Hematopoietic multipotent progenitor cell treated with erythropoietin and hydrocortisone succinate and interleukin-3 and kit ligand, for 15 days (in vitro differentiated cells): ENCODE results near the gene MBOAT1.
A peak's percentile ranks its signal among the peaks of the same experiment; 100 is the strongest.

Experiments
- DNase-seq: peaks from one replicate; pipeline ENCODE4 v3.0.0-alpha.2; 2015; ENCODE audit warnings: low spot score

MBOAT1 gene

DNA sequence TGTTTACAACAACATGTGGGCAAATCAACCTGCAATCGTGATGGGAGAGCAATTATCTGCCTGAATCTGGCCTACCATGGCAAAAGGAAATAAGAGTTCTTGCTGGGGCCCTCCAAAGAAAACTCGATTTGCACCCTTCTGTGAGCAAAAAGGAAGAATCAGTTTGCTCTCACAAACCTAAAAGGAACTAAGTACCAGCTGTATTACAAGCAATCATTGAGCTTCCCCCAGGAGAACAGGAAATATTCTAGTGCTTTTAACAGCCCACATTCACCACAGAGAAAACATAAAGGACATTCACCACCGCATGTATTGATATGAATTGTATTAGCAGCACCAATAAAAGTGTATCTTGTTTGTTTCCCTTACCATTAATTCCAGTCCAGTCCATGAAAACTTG lies 75.0 kb downstream of the MBOAT1 start:
- no peak for DNase-seq

DNA sequence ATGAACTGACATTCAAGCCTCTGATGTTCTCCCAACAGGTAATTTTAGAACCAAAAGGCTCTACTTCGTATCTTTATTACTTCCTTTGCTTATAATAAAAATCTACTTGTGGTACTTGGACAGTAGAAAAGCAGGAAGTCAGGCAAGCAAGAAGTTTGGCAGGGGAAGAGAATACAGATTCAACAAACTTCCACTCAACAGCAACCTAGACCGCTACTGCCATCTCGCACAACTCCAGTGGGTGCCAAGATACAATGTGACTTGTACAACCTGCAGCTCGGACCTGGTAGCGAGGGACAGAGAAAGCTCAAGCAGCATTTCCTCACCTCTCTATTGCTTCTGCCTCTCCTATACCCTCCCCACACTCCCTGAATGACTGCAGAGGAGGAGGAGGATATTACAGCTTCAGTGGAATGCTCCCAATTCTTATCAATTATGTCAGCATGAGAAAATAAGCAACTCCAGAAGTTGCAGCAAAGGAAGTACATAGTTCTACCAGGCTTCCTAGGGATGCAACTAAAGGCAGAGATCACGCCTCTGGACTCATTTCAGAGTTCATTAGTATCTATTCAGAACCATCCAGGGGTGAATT lies 76.5 kb downstream of the MBOAT1 start:
- DNase-seq: no peak

DNA sequence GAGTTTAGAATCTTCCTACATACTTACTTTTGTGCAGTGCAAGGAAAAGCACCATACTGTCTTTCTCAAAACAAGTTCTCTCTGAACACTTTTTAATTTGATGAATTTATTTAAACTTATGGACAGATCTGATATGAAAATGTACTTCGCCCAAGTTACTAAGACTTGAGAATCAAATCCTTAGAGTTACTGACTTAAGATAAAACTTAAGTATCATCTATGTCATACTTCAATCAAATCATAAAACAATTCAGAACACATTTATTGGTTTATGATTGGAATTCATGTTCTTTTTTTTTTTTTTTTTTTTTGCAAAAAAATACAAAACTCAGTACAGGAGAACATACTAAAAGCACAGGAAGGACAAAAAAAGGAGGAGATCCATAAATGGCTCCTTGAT lies 77.7 kb downstream of the MBOAT1 start:
- DNase-seq: no peak

DNA sequence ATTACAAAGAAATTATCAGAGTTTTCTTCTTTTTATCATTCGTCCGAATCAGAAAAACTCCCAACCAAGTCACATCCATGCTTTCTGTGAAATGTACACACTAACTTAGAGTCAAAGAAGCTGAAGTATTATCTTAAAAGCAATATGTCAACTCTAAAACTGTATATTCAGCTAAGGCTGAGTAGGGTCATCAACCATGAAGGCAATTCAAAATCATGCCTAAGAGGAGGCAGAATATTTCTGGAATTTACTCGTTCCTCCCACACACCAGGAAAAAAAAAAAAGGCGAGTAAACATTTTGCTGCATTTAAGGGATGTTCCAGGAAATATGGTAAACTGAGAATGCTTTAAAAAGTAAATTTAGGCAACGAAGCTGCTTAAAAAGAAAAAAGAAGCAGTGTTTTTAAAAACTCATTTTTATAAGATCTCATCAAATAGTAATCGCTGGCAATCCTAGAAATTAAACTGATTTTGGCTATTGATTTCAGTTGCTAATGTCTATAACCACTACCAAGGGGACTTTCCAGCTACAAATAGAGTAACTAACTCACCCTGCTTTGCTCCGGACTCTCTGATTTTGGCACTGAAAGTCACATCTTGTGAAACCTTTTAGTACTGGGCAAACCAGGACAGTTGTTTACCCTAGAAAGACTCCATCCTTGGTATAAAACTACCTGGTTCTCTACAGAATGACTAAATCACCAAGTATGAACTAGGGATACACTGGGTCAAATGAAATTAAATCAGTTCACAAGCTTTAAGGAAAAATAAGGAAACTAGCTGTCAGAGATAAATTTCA lies 82.8 kb downstream of the MBOAT1 start:
- DNase-seq: no peak

DNA sequence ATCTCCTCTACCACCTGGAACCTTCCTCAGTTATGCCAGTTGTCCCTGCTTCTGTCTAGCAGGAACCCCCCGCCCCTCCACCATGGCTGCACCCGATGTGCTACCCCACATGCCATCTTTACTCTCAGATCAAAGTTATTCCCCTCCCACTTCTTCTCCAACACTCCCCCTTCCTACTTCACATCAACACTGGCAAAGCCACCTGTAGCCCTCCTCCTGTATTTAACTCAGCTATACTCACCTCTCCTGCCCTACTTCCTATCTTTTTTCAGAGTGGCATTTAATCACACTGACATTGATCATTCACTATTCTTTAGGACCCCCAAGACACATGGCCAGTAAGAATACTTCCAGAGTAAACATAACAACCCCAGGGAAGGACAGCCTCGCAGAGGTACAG lies 84.3 kb downstream of the MBOAT1 start:
- no peak for DNase-seq

DNA sequence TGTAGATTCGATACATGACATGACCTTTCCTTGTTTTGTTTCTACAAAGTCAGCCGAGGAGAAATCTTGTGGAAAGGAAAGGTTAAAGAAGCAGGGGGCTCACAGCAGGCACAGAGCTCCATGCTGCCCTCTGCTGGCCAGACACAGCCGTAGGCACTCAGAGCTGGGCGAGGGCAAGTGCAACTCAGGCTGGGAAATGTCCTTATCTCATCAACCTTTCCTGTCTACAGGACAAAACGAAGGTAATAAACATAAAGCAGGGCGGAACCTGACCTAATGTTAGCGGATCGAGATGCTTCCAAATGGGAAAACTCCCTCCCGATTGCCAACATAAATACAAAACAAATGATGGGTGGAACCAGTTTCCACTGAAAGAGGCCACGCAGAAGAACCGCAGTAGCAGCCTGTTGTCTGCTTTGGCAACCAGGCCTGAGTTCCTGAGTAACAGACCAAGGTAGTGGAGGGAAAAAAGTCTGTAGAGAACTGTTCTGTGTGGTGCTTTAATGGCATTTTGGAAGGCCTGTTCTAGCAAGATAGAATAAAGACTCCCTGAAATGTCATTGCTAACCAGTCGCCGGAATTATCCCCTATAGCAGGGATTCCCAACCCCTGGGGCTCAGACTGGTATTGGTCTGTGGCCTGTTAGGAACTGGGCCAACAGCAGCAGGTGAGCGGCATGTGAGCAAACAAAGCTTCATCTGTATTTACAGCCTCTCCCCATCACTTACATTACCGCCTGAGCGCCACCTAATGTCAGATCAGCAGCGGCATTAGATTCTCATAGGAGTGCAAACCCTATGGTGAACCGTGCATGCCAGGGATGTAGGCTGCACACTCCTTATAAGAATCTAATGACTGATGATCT lies 85.2 kb downstream of the MBOAT1 start:
- DNase-seq: peak; percentile 69

DNA sequence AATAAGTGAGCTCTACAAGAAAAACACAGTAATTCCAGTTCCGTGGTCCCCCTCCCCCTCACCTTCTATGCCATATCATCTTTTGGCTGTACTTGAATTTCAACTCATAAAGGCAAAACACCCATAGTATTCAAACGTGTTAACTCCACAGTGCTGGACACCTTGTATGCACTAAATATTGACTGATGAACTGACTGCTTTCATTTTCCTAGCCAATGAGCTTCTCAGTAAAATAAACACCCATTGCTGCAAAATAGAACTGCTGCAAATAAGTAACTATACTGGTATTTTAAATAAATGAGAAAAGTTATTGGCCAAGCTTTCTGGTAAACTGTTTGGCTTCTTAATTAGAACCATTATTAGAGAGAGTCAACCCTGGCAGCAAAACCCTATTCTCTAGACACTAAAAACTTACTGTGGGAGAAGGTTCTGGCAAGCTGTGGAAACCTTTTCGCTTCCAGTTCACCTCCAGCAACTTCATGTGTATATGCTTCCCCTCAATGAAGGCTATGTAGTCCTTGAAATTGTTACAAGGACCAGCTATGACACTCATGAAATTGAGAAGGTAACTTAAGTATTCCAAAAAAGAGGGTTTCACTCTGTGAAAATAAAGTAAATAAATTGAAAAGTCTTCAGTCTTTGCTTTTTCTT lies 86.0 kb downstream of the MBOAT1 start:
- no peak for DNase-seq

DNA sequence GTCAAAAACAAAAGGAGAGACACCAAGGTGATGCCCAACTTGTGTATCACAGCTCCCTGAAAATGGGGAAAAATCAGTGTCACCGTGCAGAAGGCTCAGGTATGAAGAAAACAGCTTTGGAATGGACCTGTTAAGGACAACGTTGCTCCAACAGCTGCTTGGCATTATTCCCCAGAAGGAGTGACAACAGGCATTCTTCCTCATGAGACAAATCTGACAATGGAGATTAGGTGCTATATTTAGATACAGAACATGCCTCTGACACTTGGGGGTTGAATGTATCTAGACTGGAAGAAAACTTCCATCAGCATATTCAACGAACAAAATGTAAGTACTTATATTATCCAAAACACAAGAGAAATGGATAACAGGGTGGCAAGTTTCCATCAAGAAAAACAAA lies 87.7 kb downstream of the MBOAT1 start:
- DNase-seq: no peak

DNA sequence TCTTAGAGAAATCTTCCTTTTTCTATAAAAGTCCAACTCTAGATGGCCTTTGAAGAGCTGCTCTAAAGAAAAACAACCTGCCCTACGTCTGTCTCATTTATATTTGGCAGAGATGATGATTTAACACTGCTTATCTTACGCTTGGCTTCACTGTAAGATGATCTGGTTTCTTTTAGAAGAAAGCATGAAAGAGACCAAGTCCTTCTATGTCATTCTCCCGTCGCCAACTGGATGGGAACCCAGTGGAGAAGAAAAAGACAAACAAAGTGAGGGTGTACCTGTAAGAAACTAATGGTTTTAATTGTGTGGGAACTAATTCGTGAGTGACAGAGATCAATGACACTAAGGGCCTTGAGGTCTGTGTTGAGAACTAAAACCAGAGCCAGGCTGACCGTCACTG lies 92.8 kb downstream of the MBOAT1 start:
- DNase-seq: no peak

DNA sequence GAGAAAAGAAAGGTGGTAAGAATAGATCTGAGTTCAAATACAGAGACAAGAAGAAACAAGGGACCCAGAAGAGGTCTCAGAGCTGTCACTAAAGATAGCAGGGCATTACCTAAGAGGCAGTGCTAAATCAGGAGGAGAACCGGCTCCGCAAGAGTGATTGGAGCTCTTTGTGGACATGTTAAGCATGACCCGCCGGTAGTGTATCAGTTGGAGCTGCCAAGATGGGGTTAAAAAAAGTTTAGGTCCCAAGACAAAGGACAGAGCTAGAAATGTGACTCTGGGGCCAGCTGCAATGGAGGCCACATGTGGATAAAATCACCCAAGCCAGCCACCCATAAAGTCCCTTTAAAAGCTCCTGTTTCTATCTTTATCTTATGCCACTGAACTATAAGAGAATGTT lies 93.4 kb downstream of the MBOAT1 start:
- no peak for DNase-seq

DNA sequence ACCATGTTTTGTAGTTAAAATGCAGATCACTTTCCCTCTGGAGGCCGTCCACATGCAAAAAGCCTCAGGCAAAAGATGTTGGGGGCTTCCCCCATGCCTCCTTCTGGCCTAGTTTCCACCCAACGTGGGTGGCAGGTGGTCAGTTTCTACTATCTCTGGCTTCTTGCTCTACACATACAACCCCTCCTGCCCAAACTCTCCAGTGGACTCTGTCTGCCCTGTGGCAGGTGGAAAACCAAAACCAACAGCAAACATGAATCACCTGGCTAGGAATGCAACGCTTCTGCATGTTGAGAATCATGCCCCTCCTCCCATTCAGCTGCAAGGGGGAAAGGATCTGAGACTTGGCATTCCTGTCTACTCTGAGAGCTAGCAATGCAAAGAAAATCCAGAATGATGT lies 94.8 kb downstream of the MBOAT1 start:
- DNase-seq: no peak

DNA sequence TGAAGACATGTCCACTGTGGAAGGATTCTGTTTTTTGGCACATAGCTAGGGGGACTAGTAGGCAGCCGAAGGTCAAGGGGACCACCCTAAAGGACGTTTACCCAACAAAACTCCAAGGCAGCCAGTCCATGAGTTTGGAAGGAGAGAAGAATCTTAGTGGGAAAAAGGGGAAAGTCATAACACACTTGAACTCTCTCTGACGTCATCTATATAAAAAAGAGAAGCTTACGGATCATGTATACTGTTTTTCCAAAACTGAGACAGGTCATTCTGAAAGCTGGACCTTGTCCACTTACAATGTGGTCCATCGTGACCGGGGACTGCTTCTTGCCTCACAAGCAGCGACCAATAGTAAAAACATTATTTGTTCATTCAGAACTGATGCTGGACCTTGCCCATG lies 95.5 kb downstream of the MBOAT1 start:
- no peak for DNase-seq

DNA sequence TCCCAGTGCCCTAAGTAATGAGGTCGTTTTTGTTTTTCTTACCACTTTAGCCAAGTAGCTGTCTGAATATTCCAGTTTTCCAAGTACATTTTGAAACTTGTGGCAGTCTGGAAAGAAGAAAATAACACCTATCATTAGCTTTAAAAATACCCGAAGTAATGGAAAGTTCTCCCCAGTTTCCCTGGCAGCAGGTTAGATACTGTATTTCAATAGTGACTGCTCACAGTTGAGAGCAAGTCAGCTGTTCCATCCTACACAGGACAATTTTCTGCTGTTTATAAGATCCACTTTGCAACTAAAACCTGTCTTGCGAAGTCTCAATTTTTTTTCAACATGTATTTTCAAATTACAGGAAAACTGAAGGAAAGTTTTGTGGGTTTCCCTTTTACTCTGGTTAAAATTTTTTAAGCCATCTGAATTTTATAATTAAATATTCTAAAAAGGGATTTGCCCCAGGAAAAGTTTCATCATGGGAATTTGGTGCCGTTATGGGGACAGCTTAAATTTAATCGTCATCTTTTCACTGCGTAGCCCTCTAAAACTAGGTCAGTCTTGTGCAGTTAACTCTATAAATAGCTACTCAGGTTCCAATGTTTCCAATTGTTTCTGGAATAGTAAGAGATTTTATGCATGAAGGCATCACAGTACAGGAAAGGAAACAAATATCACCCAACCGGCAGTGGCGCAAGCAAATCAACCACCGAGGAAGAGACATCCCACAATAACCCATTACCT lies 96.9 kb downstream of the MBOAT1 start:
- DNase-seq: no peak

DNA sequence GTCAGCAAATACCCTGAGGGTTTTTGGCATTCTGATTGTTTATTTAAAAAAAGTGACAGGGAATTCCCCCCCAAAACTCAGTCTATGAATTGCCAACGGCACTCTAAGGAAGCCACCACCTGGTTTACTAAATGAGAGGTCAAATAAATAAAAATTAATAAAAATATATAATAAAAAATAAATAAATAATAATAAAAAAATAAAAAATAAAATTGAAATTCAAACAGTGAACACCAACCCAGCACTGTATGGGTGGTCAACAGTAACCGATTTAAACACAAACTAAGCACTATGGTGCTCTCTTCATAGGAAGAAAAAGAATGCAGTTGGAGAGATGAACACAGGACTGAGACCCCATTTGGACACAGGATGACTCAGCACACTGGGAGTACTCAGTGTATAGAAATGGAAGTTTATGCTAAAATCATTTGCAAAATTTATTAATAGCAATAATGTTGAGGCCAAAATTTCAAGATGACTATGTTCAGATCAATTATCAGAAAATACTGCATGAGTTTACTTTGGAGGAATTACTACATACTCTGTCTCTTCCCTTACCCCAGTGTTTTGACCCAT lies 98.5 kb downstream of the MBOAT1 start:
- DNase-seq: no peak

DNA sequence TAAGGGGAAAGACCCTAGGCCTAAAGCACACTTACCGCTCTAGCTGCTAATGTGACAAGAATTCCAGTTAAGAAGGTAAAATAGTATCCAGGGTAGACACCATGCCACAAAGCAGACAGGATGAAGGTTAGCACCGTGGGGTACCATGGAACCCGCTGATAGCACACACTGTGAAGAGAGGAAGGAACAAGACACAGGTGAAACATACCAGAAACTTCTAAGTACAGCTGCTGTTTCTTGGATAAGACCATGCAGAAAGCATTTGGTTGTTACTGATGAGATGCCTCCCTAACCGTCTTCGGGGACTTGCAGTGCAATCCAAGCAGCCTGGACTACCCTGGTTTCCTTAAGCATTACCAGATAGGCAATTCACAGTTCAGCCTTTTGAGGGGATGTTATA lies 99.4 kb downstream of the MBOAT1 start:
- DNase-seq: no peak

DNA sequence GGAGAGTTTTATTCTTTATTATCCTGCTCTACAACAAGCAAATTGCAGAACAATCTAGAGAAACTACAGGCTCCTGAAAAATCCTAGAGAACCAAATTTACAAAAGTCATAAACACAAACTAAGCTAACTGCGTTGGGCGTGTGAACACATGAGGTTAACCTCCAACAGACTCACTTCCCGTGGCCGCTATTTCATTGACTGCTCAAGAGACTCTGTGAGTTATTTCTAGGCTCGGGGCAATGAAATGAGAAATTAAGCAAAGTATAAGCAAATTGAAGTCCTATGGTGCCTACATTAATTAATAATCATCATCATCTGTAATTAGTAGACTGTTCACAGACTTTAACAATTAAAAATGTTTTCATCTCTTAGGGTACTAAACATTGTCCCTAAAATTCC lies 100.0 kb downstream of the MBOAT1 start:
- no peak for DNase-seq

DNA sequence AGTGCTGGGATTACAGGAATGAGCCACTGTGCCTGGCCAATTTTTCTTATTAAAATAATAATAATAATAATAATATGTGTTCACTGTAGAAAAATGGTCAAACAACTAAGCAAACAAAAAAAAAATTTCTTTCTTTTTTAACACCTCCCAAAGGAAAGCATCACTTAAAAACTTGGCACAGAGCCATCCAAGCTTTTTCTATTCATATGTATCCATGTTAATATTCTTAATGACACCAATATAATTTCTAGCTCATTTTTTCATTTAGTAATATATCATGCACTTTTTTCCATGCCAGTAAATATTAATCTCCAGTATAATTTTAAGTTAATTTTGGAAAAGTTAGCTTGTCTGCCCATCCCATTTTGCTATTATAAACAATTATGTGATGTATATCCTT lies 101.8 kb downstream of the MBOAT1 start:
- no peak for DNase-seq

DNA sequence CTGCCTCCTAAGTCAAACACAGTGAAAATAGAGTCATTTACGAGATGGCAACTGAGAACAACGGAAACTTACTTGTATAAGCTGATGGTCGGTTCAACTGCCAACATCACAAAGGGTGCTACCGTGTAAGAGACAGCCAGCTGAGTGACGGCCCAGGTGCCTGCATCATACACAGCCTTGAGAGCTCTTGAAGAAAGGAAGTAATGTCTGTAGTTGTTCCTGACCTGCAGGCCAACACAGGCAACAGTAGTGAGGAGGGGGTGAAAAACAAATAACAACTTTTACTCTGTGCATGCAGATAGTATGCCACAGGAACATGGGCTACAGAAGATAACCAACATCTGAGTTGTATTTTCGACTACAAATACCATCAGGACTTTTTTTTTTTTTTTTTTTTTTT lies 102.7 kb downstream of the MBOAT1 start:
- no peak for DNase-seq

DNA sequence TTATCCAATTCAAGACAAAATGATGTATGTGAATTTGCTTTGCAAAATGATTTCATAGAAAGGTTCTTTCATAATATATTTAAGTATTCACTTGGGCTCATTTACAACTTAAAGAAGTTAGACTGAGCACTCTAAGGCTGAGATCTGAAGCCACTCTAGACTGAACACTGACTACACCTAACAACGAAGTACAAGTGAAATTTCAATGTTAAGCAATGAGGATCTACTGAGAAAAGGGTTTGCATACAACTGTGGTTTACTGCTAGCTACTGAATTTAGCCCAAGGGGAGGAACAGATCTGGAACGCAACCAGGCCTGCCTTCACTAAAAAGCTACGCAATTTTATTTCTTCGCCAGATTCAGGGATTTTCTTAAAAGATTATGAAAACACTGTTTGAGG lies 106.4 kb downstream of the MBOAT1 start:
- no peak for DNase-seq

DNA sequence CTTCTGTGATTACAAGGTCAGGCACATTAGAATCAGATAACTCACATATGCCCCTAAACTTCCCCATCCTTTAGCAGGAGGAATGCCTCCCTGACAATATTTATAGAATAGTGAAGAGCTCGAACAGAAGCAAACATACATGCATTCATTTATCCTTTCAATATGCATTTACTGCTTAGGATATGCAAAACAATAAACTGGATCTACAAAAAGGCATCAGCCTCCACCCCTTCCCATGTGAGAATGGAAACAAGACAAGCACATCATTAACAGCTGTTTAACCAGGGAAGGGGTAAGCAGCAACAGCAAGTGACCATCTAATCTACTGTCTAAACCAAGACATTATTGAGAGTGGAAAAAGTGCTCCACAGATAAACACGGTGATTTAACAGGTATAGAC lies 107.6 kb downstream of the MBOAT1 start:
- no peak for DNase-seq

DNA sequence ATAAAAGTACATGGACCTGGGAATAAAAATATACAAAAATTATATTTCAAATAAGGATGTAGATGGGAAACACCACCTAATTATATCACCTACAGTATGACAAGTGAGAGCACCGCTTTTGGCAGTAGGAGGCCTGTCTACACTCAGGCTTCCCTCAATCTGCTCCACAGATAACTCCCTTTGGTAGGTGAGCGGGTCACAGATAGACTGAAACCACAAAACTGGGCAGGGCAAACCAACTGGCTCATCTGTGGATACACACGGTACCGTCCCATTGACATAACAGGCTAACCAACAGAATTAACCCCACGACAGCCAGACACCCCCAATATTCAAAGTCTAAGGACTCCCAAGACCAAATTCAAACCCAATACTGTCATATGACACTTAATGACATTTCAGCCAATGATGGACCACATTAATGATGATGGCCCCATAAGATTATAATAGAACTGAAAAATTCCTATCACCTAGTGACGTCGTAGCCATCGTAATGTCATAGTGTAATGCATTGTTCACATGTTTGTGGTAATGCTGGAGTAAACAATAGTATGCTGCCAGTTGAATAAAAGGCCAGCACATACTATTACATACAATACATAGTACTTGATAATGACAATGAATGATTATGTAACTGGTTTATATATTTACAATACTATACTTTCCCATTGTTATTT lies 109.7 kb downstream of the MBOAT1 start:
- DNase-seq: no peak
